HG03378 (cell line): ENCODE data around the gene ITPKB.

Source experiments
- ATAC-seq: cut with Tn5 transposase; IDR thresholded peaks from one replicate; pipeline ENCODE4 v1.9.1; 2021; ENCODE audit warnings: mild to moderate bottlenecking, moderate library complexity; ENCODE audit not compliant: unreplicated experiment

The ITPKB gene

GRCh38 chr1:226586116-226586515, 153.0 kb downstream of the ITPKB start:
- ATAC-seq: no peak

GRCh38 chr1:226584164-226584563, 154.9 kb downstream of the ITPKB start:
- no peak for ATAC-seq

GRCh38 chr1:226582966-226583365, 156.1 kb downstream of the ITPKB start:
- no peak for ATAC-seq
